Neural cell (in vitro differentiated cells): Measurements from ENCODE around the gene C17orf113.

Experiments
- EP300 ChIP-seq: fragments of 450-650 bp; conservative IDR thresholded peaks from 2 replicates; pipeline ENCODE4 v1.6.1; 2014; ENCODE audit warnings: antibody characterized with exemption, mild to moderate bottlenecking, moderate library complexity; ENCODE audit not compliant: poor library complexity, severe bottlenecking
- EZH2 ChIP-seq: fragments of 200-600, 300-800 bp; shearing (Covaris generic), sonication (generic); IDR thresholded peaks from 2 replicates; pipeline ENCODE4 v1.6.1; 2014; ENCODE audit warnings: antibody characterized with exemption, low read length, borderline replicate concordance, mild to moderate bottlenecking; ENCODE audit not compliant: insufficient read depth, poor library complexity, severe bottlenecking
- RAD21 ChIP-seq: fragments of 450-650 bp; conservative IDR thresholded peaks from 2 replicates; pipeline ENCODE4 v1.6.1; 2014; ENCODE audit warnings: antibody characterized with exemption, mild to moderate bottlenecking, moderate library complexity
- REST ChIP-seq: IDR thresholded peaks from 2 replicates; pipeline ENCODE4 v1.6.1; 2012; ENCODE audit warnings: borderline replicate concordance
- TAF1 ChIP-seq: IDR thresholded peaks from 2 replicates; pipeline ENCODE4 v1.6.1; 2012; ENCODE audit warnings: low read depth
- TF ChIP-seq, protein P1 (sequence below): fragments of 450-650 bp; IDR thresholded peaks from 2 replicates; pipeline ENCODE4 v1.5.1; 2014; ENCODE audit warnings: antibody characterized with exemption, mild to moderate bottlenecking, moderate library complexity; ENCODE audit not compliant: poor library complexity, severe bottlenecking

DNA sequence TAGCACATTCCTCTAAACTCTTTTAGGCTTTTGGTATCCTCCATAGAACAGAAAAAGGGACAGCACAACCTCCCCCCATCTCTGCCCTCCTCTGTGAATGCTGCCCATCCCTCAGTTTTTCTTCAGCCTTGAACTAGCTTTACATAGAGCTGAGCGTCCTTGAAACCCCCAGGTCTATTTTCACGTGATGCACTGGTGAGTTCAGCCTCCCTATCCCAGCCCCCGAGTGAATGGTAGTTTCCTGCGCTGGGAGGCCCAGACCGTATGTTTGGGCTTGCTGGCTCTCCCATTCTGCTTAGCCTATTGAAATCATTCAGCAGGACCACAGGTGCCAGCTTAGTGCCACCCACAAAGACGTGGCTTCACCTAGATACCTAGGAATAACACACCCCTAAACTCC, 25.4 kb upstream of the C17orf113 start:
- no peak for TF ChIP-seq TAF1
- no peak for TF ChIP-seq RAD21
- no peak for TF ChIP-seq REST
- TF ChIP-seq, protein P1, sequence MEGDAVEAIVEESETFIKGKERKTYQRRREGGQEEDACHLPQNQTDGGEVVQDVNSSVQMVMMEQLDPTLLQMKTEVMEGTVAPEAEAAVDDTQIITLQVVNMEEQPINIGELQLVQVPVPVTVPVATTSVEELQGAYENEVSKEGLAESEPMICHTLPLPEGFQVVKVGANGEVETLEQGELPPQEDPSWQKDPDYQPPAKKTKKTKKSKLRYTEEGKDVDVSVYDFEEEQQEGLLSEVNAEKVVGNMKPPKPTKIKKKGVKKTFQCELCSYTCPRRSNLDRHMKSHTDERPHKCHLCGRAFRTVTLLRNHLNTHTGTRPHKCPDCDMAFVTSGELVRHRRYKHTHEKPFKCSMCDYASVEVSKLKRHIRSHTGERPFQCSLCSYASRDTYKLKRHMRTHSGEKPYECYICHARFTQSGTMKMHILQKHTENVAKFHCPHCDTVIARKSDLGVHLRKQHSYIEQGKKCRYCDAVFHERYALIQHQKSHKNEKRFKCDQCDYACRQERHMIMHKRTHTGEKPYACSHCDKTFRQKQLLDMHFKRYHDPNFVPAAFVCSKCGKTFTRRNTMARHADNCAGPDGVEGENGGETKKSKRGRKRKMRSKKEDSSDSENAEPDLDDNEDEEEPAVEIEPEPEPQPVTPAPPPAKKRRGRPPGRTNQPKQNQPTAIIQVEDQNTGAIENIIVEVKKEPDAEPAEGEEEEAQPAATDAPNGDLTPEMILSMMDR = no peak
- no peak for TF ChIP-seq EP300
- TF ChIP-seq EZH2 = no peak
